Smooth muscle cell (in vitro differentiated cells): ENCODE measurements around the gene PPP1R17. TPM values are rescaled to one million over a fixed set of nuclear protein-coding genes. Genes with fewer than 3 reads are reported as not detected.

Experiments used
- DNase-seq: peaks from one replicate; lab custom pipeline; 2025; ENCODE audit not compliant: unreplicated experiment; lab: John Stamatoyannopoulos, UW
- H2AFZ ChIP-seq: fragments of 200-600 bp; sonication (generic); 2 replicates; pipeline ENCODE4 v1.6.0; 2016; ENCODE audit warnings: antibody characterized with exemption, low read depth, mild to moderate bottlenecking
- H3F3A ChIP-seq: fragments of 200-600 bp; sonication (generic); 2 replicates; pipeline ENCODE4 v1.6.0; 2017; ENCODE audit warnings: antibody characterized with exemption, low read depth
- H3K27ac ChIP-seq: fragments of 200-600 bp; sonication (generic); 2 replicates; pipeline ENCODE4 v1.5.1; 2016; ENCODE audit warnings: low read depth, mild to moderate bottlenecking
- H3K27me3 ChIP-seq: fragments of 200-600 bp; sonication (generic); 2 replicates; pipeline ENCODE4 v1.6.1; 2016; ENCODE audit warnings: low read depth, mild to moderate bottlenecking
- H3K36me3 ChIP-seq: fragments of 200-600 bp; sonication (generic); 2 replicates; pipeline ENCODE4 v1.5.1; 2016; ENCODE audit warnings: low read depth
- H3K4me1 ChIP-seq: fragments of 200-600 bp; sonication (generic); 2 replicates; pipeline ENCODE4 v1.5.1; 2016; ENCODE audit warnings: low read depth
- H3K4me2 ChIP-seq: fragments of 200-600 bp; sonication (generic); 2 replicates; pipeline ENCODE4 v1.6.0; 2016; ENCODE audit warnings: mild to moderate bottlenecking
- H3K4me3 ChIP-seq: fragments of 200-600 bp; sonication (generic); 2 replicates; pipeline ENCODE4 v1.5.1; 2016; ENCODE audit warnings: mild to moderate bottlenecking
- H3K79me2 ChIP-seq: fragments of 200-600 bp; sonication (generic); 2 replicates; pipeline ENCODE4 v1.6.0; 2016; ENCODE audit warnings: low read depth, mild to moderate bottlenecking
- H3K9ac ChIP-seq: fragments of 200-600 bp; sonication (generic); 2 replicates; pipeline ENCODE4 v1.6.0; 2016; ENCODE audit warnings: low read depth
- H3K9me3 ChIP-seq: fragments of 200-600 bp; sonication (generic); replicated peaks from 2 replicates; pipeline ENCODE4 v1.5.1; 2016; ENCODE audit warnings: low read depth
- H4K20me1 ChIP-seq: fragments of 200-600 bp; sonication (generic); 2 replicates; pipeline ENCODE4 v1.6.0; 2016; ENCODE audit warnings: low read depth
- WGBS: methylation state at CpG from one replicate; pipeline ENCODE4 v1.1.7; 2016; ENCODE audit warnings: low lambda C conversion rate; 5-methylcytosine and 5-hydroxymethylcytosine counted together
- polyA plus RNA-seq: library from polyadenylated mRNA; unstranded; fragments of >200 nt; fragmentation: Nextera tagmentation; extraction: Ambion mirVana; gene quantifications from 2 replicates; pipeline ENCODE4 v1.2.1, GENCODE V29; 2016
- total RNA-seq: library from RNA; depleted of rRNA; stranded (reverse); fragments of >200 nt; gene quantifications from 2 replicates; pipeline ENCODE4 v1.2.3, GENCODE V29; 2014
- TF ChIP-seq, protein P1 (sequence below): fragments of 200-600 bp; sonication (generic); IDR thresholded peaks from 2 replicates; pipeline ENCODE4 v1.5.1; 2017; ENCODE audit warnings: borderline replicate concordance, mild to moderate bottlenecking, antibody characterized with exemption; ENCODE audit not compliant: insufficient read depth, poor library complexity, severe bottlenecking

PPP1R17 gene
- total and polyA plus RNA-seq, 2 experiments from 2014 or later = not detected

DNA sequence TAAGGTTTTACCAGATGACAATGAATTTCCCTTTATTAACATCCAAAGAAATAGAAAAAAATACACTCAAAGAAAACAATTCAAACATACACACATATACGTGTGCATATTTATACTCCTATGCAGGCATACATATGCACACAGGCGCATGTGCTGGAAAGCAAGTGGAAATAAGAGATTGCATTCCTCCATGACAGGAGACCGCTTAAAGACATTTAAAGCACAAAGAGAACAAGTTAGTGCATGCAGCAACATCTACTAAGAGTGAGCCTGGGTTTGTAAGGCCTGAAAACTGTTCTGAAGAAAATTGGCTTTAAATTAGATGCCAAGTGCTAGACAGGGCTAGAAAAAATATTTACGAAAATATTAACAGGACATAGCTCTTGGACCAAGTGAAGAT, 40.1 kb upstream of the PPP1R17 start:
- WGBS = 75% methylated on average over 4 of the region's 4 CpGs
- H3K9ac ChIP-seq = no peak overlapping the region
- no peaks in the 10 kb centered on the region for H4K20me1 ChIP-seq
- no peaks in the 10 kb centered on the region for H3K4me1 ChIP-seq
- H3K27ac ChIP-seq = no peak overlapping the region
- TF ChIP-seq, protein P1, sequence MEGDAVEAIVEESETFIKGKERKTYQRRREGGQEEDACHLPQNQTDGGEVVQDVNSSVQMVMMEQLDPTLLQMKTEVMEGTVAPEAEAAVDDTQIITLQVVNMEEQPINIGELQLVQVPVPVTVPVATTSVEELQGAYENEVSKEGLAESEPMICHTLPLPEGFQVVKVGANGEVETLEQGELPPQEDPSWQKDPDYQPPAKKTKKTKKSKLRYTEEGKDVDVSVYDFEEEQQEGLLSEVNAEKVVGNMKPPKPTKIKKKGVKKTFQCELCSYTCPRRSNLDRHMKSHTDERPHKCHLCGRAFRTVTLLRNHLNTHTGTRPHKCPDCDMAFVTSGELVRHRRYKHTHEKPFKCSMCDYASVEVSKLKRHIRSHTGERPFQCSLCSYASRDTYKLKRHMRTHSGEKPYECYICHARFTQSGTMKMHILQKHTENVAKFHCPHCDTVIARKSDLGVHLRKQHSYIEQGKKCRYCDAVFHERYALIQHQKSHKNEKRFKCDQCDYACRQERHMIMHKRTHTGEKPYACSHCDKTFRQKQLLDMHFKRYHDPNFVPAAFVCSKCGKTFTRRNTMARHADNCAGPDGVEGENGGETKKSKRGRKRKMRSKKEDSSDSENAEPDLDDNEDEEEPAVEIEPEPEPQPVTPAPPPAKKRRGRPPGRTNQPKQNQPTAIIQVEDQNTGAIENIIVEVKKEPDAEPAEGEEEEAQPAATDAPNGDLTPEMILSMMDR = no peak
- DNase-seq = no peak
- H3K79me2 ChIP-seq = no peaks in the 10 kb centered on the region
- H3K9me3 ChIP-seq = no peaks in the 10 kb centered on the region
- no peak overlapping the region for H3K4me3 ChIP-seq
- no peak overlapping the region for H3K4me2 ChIP-seq
- H3F3A ChIP-seq = no peaks in the 10 kb centered on the region
- H3K27me3 ChIP-seq = peaks cover 12% of the 10 kb centered on the region
- H3K36me3 ChIP-seq = no peaks in the 10 kb centered on the region
- H2AFZ ChIP-seq = no peak overlapping the region

GRCh38 chr7:31647511-31647910, 39.5 kb upstream of the PPP1R17 start:
- Histone ChIP-seq H3K36me3 (no peaks in the 10 kb centered on the region), H3K4me3 (no peak overlapping the region), H3K4me1 (no peaks in the 10 kb centered on the region), H4K20me1 (no peaks in the 10 kb centered on the region), H3K9ac (no peak overlapping the region), H3K9me3 (no peaks in the 10 kb centered on the region), H2AFZ (no peak overlapping the region), H3K79me2 (no peaks in the 10 kb centered on the region), H3K27me3 (peaks cover 8% of the 10 kb centered on the region), H3K4me2 (no peak overlapping the region), H3F3A (no peaks in the 10 kb centered on the region), H3K27ac (no peak overlapping the region)
- TF ChIP-seq, protein P1 = no peak
- DNase-seq = no peak
- WGBS = 70% methylated on average over 6 of the region's 7 CpGs

GRCh38 chr7:31648288-31648687, 38.7 kb upstream of the PPP1R17 start:
- TF ChIP-seq, protein P1 = peak; percentile 28

GRCh38 chr7:31648880-31649279, 38.1 kb upstream of the PPP1R17 start:
- no peaks in the 10 kb centered on the region for H4K20me1 ChIP-seq
- H3K9me3 ChIP-seq = no peaks in the 10 kb centered on the region
- H3K27me3 ChIP-seq = peaks cover 5% of the 10 kb centered on the region
- no peaks in the 10 kb centered on the region for H3F3A ChIP-seq
- WGBS = 90% methylated on average over 4 of the region's 4 CpGs
- H2AFZ ChIP-seq = no peak overlapping the region
- no peak overlapping the region for H3K27ac ChIP-seq
- no peak overlapping the region for H3K4me3 ChIP-seq
- no peaks in the 10 kb centered on the region for H3K79me2 ChIP-seq
- H3K9ac ChIP-seq = no peak overlapping the region
- no peaks in the 10 kb centered on the region for H3K36me3 ChIP-seq
- H3K4me2 ChIP-seq = no peak overlapping the region
- TF ChIP-seq, protein P1 = no peak
- no peaks in the 10 kb centered on the region for H3K4me1 ChIP-seq
- DNase-seq = no peak

More at GRCh38 chr7:31648288-31648687, 38.7 kb upstream of the PPP1R17 start:
- H3K4me2 ChIP-seq = no peak overlapping the region
- H3K9me3 ChIP-seq = no peaks in the 10 kb centered on the region
- H3K27ac ChIP-seq = no peak overlapping the region
- WGBS = 79% methylated on average over 1 of the region's 1 CpG
- H2AFZ ChIP-seq = no peak overlapping the region
- no peaks in the 10 kb centered on the region for H3K79me2 ChIP-seq
- no peaks in the 10 kb centered on the region for H3K4me1 ChIP-seq
- no peak overlapping the region for H3K9ac ChIP-seq
- H4K20me1 ChIP-seq = no peaks in the 10 kb centered on the region
- H3K36me3 ChIP-seq = no peaks in the 10 kb centered on the region
- peaks cover 8% of the 10 kb centered on the region for H3K27me3 ChIP-seq
- no peaks in the 10 kb centered on the region for H3F3A ChIP-seq
- H3K4me3 ChIP-seq = no peak overlapping the region
- no peak for DNase-seq
